ENCODE measurements around the gene ZMIZ1.

Gene ZMIZ1

DNA sequence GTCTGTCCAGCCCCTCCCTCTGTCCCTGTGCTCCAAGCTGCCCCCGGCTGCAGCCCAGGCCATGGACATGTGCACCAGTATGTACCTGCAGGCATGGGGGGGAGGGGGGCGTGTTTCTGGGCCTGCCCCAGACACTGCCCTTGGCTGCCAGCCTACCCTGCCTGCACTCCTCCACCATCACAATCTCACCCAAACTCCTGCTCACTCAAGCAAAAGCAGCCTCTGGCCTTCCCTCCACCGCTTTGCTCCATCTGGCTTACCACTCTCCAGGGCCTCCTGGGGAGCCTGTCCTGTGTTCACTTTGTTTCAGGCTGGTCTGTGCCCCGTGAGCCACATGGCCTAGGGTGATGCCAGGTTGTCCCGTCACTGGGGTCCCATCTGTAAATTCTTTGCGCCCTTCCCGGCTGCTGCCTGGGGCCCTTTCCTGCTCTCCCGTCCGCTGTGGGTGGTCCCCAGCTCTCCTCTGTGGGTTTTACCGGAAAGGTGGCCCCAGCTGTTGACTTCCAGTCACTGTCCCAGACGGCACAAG lies 245.2 kb downstream of the ZMIZ1 start:
- DNase-seq (ENCODE audit: low read depth): no peak
- no peak overlapping the region for H3K4me3 ChIP-seq (ENCODE audit: low read depth, low read length)

DNA sequence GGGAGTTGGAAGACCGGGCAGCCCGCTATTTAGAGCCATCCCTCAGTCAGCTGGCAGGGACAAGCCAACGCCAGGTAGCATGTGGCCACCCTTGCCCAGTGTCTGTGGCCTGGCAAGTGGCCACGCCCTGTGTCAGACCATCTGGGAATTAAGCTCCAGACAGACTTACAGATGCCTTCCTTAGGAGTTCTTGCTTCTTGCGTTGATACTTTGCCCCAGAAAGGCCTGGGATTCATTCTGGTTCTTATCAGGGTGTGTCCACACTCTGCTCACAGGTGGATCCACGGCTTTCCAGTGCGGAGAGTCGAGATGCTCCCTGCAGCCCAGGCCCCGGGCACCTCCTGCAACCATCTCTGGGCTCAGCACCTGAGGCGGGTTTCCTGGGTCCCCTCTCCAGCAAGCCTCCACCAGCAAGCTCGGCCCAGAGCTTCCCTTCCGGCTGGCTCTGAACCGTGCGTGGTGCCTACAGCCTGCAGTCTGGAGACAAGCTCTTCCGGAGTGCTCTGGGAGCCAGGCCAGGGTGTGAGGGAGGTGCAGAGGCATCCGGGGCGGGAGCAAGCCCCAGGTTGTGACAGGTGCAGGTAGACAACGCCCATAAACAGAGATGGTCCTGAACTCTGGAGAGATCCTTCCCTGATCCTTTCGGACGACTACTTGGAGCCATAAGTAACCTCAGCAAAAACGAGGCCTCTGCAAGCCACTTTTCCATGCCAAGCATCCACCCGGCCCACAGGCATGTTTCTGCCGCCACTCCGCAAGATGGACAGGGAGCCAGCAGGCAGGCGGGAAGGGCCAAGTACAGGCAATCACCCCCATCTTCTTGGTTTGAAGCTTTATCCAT lies 246.2 kb downstream of the ZMIZ1 start:
- no peak for DNase-seq (ENCODE audit: low read depth)
- H3K4me3 ChIP-seq (ENCODE audit: low read depth, low read length): no peak overlapping the region

DNA sequence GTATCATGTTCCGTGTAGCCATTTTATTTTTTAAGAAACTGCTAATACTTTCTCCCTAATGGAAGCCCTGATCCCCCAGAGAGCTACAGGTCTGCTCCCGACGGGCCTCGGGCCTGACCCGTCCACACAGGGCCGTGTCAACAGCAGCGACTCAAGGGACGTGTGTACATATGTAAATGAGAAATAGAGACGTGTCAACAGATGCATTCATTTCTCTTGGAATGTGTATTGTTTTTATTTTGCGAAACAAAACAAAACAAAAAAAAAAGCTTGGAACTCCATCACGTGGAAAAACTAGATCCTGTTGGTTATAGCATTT lies 246.8 kb downstream of the ZMIZ1 start:
- H3K4me3 ChIP-seq (ENCODE audit: low read depth, low read length): no peak overlapping the region
- no peak for DNase-seq (ENCODE audit: low read depth)

DNA sequence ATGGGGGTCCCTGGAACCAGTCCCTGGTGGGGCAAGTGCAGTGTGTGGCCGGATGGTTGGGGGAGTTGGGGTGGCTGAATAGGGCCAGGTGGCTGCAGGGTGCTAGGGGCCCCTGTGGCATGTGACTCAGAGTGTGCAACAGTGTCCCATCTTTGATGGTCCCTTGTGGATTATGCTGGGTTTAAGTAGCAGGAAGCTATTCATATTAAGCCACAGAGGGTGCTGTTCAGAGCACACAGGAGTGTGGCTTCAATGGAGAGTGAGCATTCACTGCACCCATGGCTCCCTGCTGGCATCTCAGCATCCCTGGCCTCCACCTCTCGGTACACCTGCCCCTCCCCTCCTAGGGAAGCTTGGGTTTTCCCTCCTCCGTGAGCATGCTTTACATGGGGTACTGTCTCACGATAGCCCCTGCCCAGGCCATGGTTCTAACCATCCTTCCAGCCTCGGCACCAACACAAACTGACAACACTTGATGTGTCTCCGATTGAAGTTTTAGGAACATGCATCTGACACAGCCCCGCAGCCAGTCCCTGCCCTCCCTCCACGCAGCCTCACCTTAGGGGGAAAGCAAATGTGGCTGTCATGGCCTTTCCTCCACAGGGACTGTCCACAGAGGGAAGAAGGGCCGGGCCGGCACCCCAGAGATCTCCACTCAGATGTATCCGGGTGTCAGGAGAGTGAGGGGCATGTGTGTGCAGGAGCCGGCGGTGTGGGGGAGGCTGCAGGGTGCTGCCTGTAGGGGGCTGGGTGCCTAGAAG lies 248.1 kb downstream of the ZMIZ1 start:
- no peak overlapping the region for H3K4me3 ChIP-seq (ENCODE audit: low read depth, low read length)
- no peak for DNase-seq (ENCODE audit: low read depth)

DNA sequence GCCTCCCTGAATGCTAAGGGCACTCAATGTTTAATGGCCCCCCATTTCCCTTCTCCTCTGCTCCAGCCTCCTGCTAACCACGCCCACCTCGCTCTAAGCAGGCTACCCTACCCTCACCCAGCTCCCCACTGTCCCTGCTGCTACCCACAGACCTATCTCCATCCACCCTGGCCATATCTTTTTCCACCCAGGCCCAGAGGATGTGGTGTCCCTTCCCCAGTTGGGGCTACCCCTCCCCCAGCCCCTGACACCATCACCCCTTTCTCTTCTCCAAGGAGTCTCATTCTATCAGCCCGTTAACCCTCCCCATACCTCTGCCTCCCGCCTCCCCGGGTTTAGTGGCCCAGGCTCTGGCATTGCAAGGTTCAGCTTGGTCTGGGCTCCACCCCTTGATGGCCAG lies 249.6 kb downstream of the ZMIZ1 start:
- no peak for DNase-seq (ENCODE audit: low read depth)
- H3K4me3 ChIP-seq (ENCODE audit: low read depth, low read length): no peak overlapping the region

DNA sequence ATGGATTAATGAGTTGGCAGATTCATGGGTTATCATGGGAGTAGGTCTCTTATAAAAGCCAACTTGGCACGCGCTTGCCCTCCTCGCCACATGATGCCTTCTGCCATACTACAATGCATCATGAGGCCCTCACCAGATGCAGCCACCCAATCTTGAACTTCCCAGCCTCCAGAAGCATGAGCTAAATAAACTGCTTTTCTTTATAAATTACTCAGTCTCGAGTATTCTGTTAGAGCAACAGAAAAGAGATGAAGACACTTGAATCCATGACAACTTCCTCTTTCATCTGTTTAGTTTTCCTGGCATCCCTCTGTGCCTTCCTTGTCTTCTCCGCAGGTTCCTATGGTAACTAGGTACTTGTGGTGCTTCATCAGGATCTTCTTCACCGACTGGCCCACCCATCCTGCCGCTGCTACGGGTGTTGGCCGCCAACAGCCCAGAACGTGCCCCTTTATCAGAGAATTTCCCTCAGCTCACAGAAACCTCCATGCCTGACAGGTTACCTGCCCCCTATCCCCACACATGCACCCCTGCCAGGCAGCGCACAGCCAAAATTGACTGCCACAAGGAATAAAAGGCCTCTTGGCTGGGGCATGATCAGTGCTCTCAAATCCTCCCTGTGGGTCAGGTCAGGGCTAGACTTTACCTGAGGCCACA lies 250.5 kb downstream of the ZMIZ1 start:
- DNase-seq (ENCODE audit: low read depth): no peak
- no peak overlapping the region for H3K4me3 ChIP-seq (ENCODE audit: low read depth, low read length)

DNA sequence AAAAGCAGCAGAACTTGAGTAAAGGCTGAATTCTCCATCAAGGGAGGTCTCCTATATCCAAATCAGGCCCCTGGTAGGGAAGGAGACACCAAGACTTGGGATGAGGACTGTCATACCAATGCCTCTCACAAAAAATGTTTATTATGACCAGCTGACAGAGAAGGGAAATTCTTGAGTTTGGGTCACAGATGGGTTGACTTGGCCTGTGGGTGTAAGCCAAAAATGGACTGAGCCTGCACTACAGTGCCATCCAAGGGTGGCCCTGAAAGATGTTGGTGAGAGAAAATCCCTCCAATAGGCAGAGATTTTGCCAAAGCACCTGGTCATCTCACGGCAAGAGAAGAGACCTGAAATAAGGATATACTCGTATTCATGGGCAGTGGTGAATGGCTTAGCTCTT lies 251.6 kb downstream of the ZMIZ1 start:
- no peak for DNase-seq (ENCODE audit: low read depth)
- no peak overlapping the region for H3K4me3 ChIP-seq (ENCODE audit: low read depth, low read length)

DNA sequence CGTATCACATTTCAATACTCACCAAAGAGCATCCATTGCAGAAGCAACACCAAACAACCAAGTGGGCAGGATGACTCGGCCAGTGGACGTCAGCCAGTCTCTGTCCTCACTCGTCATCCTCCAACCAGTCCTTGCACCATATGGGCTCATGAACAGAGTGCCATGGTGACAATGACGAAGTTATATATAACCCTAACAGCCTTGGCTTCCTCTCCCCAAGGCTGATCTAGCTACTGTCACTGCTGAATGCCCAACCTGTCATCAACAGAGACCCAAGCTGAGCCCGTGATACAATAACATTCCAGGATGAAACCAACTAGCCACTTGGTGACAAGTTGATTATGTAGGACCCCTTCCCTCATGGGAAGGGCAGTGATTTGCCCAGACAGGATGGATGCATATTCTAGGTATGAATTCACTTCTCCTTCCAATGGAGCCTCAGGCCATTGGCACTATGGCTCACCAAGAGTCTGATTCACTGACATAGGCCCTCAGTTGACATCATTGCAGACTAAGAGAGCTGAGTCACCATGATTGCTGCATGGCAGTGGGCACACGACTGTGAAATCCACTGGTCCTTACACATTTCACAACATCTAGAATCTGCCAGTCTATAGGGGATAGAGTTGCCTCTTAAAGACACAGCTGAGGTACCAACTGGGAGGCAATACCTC lies 252.2 kb downstream of the ZMIZ1 start:
- H3K4me3 ChIP-seq (ENCODE audit: low read depth, low read length): no peak overlapping the region
- peak; percentile 84 for DNase-seq (ENCODE audit: low read depth)

DNA sequence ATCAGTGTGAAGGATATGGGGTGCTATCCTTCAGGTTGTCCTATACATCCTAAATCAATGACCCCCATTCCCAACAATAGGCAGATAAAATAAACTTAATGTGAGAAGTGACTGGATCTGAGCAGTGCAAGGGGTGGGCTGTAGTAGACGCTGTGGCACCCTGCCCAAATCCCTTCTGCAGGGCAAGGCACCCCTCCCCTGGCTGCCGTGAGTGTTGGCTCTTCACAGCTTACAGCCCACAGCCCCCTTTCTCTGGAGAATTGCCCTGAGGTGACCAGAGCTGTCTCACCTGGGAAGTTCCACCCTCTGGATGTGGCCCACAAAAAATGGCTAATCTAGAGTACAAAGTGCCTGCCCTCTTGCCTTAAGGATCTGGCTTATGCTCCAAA lies 252.7 kb downstream of the ZMIZ1 start:
- H3K4me3 ChIP-seq (ENCODE audit: low read depth, low read length): no peak overlapping the region
- DNase-seq (ENCODE audit: low read depth): no peak

DNA sequence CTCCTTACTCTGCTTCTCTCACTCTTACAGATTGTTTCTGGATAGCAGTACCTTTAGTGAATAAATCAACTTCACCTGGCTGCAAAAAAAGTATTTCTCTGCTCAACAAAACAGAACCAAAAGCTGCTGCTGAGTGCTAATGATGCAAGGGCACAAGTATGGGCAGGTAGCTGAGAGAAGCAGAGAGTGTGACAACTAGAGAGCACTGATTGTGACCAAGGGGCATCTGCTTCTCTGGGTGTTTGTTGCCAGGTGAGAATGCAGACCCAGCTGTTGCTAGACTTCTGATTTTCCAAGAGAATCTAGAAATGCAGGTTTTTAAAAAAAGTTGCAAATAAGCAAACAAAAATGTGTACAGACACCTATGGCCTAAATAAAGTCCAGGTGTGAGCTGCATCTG lies 253.2 kb downstream of the ZMIZ1 start:
- no peak for DNase-seq (ENCODE audit: low read depth)
- H3K4me3 ChIP-seq (ENCODE audit: low read depth, low read length): no peak overlapping the region

DNA sequence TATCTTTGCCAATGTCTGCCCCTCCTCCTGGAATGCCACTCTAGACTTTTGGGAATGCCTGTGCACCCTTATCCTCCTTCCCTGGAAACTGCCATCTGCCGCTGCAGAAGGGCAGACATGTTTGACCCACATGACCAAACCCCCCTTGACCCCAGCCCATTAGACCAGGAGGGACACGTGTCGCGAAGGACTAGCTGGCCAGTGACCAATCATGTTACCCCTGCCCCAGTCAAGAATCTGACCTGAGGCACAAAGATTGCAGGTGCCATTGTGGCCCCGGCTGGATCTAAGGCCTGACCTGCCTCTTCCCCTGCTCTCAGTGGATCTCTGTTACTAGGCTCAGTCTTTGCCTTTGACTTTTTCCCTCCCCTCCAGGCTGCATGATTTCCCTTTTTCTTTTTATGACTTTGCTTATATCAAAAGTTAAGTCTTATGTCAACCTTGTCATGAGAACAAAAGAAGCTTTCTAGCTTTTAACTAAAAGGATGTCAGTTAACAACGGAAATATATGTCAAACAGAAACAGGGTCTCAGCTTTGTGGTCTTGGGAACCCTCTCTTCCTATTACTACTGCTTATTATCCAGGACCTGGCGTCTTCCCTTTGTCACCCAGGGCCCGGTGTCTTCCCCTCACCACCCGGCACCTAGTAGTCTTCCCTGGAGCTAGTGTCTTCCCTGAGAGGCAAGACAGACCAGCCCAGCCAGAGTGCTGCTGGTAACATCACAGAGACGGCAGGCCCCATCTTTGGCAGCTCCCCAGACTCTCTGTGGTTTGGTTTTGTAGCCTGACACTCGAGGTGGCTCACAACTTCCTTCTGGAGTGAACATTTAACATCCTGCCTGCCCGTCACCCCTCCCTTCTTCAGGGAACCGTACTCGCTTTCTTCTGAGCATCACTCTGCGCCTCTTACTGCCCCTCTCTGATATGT lies 254.1 kb downstream of the ZMIZ1 start:
- DNase-seq (ENCODE audit: low read depth): peak; percentile 82
- no peak overlapping the region for H3K4me3 ChIP-seq (ENCODE audit: low read depth, low read length)

DNA sequence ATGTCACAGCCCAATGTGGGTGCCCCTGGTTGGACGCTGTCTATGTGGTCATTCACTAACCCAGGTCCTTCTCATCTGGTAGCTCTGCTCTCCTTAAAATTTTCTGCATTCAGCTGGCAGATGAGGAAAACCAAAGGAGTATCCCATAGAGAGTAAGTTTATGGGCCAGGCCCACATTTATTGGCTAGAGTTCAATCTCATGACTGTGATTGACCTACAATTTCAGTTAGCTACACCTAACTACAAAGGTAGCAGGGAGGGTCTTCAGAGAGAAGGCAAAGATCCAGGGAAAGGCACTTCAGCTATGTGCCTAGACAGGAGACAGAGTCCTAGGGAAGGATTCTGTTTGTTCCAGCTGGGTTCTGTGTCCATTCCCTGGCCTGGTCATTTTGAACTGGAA lies 254.8 kb downstream of the ZMIZ1 start:
- H3K4me3 ChIP-seq (ENCODE audit: low read depth, low read length): no peak overlapping the region
- no peak for DNase-seq (ENCODE audit: low read depth)

DNA sequence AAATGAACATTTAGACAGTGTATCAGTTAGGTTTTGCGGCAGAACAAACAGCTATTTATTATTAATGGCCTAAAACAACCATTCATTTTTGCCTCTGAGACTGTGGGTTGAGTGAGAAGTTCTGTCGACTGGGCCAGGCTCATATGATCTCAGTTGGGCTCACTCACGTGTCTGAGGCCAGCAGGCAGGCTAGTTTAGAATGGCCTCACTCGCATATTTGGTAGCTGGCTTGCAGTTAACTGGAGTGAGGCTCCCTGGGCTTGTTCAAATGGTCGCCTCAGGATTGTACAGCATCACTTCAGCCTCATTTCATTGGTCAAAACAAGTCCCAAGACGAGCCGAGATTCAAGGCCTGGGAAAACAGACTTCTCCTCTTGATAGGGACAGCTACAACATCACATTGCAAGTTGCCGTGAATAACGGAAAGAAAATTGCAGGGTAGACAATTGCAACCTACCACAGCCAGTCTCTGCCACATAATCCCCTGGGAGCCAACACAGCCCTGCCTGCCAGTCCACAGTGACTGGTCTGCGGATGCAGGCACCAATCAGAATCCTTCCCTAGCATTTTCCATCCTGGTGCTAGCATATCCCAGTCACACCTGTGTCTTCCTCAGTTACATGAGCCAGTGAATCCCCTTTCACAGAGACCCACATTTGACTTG lies 255.4 kb downstream of the ZMIZ1 start:
- no peak overlapping the region for H3K4me3 ChIP-seq (ENCODE audit: low read depth, low read length)

DNA sequence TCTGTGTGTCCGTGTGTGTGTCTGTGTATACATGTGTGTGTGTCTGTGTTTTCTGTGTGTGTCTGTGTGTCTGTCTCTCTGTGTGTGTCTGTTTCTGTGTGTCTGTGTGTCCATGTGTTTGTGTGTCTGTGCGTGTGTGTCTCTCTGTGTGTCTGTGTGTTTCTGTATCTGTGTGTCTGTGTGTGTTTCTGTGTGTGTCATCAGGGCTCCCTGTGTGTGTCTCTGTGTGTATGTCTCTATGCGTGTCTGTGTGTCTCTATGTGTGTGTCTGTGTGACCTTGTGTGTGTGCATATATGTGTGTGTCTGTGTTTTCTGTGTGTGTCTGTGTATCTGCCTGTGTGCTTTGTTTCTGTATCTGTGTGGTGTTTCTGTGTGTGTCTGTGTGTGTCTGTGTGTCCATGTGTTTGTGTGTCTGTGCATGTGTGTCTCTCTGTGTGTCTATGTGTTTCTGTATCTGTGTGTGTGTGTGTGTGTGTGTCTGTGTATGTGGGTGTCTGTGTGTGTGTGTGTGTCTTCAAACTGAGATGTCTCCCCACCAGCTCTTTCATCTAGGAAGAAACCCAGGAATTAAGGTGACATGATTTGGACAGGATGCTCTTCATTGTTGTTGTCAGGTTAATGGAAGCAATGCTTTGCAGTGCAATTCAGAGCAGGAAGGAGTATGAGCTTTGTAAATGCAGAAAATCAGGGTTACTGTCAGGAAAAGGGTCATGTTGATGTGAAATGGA lies 257.8 kb downstream of the ZMIZ1 start:
- no peak overlapping the region for H3K4me3 ChIP-seq (ENCODE audit: low read depth, low read length)
- DNase-seq (ENCODE audit: low read depth): no peak

More for the DNA sequence above, 255.4 kb downstream of the ZMIZ1 start:
- DNase-seq (ENCODE audit: low read depth): no peak

DNA sequence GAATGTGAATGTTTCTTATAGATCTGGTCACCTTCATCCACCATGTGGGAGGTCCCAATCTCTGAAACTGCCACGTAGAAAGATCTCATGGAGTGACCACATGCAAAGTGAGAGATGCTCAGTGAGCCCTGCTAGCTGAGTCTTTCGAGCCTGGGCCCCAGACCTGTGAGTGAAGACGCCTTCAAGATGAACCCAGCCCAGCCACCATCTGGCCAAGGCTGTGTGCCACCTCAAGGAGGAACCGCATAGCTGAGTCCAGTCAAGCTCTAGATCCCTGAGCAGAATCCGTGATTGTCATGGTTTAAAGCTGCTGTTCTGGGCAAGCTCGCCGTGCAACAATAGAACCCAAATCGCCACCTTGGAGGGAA lies 258.3 kb downstream of the ZMIZ1 start:
- no peak for DNase-seq (ENCODE audit: low read depth)
- no peak overlapping the region for H3K4me3 ChIP-seq (ENCODE audit: low read depth, low read length)

DNA sequence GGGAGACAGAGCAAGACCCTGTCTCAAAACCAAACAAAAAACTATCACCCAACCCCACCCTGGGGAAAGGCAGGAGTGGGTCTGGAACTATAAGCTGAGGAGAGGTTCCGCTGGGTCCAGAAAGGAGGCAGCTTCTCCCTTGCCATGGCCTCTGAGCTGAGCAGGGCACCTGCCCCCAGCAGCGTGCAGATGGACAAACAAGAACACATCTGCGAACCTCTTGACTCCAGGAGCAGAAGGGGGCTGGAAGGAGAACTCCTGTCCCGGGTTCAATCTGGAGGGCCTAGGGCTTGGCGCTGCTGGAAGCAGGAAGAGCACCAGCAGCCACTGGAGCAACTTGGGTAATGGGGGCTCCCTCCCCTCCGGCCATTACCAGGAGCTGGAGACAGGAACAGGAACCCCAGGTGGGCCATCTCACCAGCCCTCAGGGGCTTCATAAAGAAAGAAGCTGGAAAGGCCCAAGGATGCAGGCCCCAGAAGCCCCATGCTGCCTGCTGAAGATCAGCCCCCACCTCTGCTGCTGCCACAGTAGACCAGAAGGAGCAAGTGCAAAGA lies 259.5 kb downstream of the ZMIZ1 start:
- DNase-seq (ENCODE audit: low read depth): no peak

DNA sequence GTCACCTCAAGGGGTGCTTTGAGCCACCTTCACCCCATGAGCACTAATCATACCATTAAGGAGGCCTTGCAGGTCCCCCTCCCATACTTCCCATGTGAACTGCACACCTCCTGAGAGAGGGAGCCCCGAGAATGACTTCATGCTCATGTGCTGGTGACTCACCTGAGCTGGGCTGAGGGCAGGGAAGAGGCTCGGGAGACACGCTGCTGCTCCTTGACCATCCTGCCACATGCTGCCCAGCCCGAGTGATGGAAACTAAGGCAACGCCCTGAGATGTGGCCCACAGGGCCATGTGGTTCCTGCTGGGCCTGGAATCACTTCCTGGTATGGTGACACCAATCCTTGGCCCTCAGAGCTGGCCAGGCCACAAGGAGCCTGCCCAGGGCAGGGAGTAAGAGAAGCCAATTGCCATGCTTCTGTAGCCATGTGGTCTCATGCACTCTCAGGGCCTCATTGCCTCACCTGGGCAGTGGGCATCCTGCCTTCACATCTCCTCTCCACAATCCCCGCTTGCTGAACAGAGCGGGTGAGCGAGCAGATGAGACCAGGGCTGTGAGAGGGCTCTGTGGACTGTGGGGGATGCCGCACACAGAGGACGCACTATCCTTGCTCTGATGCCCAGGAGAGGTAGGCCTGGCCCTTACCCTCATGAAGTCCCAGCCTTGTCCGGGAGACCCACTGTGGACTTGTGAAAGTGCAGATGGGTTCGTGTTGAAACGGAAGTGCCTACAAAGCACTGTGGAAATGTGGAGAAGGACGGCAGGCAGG lies 260.2 kb downstream of the ZMIZ1 start:
- no peak for DNase-seq (ENCODE audit: low read depth)
- H3K4me3 ChIP-seq (ENCODE audit: low read depth, low read length): no peak overlapping the region

More for the DNA sequence above, 259.5 kb downstream of the ZMIZ1 start:
- H3K4me3 ChIP-seq (ENCODE audit: low read depth, low read length): no peak overlapping the region
